OCI-LY1 (cell line): ENCODE data around the gene COA1.

Experiments
- H2AFZ ChIP-seq: fragments of 200-600 bp; sonication (generic), shearing (Covaris generic); 2 replicates; pipeline ENCODE4 v1.6.0; 2014; ENCODE audit warnings: antibody characterized with exemption, mild to moderate bottlenecking, low read length
- H3F3A ChIP-seq: fragments of 200-600 bp; sonication (generic), shearing (Covaris generic); 2 replicates; pipeline ENCODE4 v1.6.0; 2014; ENCODE audit warnings: mild to moderate bottlenecking, antibody characterized with exemption, low read length, moderate library complexity; ENCODE audit not compliant: insufficient read depth
- H3K27ac ChIP-seq: fragments of 200-600 bp; sonication (generic); 2 replicates; pipeline ENCODE4 v1.5.1; 2014; ENCODE audit warnings: low read length, mixed run types, mild to moderate bottlenecking, low read depth; ENCODE audit not compliant: poor library complexity, severe bottlenecking
- H3K27me3 ChIP-seq: fragments of 200-600 bp; sonication (generic); 2 replicates; pipeline ENCODE4 v1.6.0; 2014; ENCODE audit warnings: antibody characterized with exemption, mild to moderate bottlenecking, low read length, moderate library complexity; ENCODE audit not compliant: insufficient read depth
- H3K36me3 ChIP-seq: fragments of 200-600 bp; sonication (generic); 2 replicates; pipeline ENCODE4 v1.6.1; 2014; ENCODE audit warnings: mild to moderate bottlenecking, antibody characterized with exemption, low read length, moderate library complexity, mixed read lengths; ENCODE audit not compliant: insufficient read depth
- H3K4me1 ChIP-seq: fragments of 200-600 bp; sonication (generic); 2 replicates; pipeline ENCODE4 v1.5.1; 2014; ENCODE audit warnings: mild to moderate bottlenecking, low read length, moderate library complexity; ENCODE audit not compliant: insufficient read depth, severe bottlenecking
- H3K4me2 ChIP-seq: fragments of 200-600 bp; sonication (generic), shearing (Covaris generic); 2 replicates; pipeline ENCODE4 v1.6.1; 2014; ENCODE audit warnings: low read length
- H3K4me3 ChIP-seq: fragments of 200-600 bp; sonication (generic); 2 replicates; pipeline ENCODE4 v1.5.1; 2014; ENCODE audit warnings: low read length, low read depth, mild to moderate bottlenecking, mixed read lengths; ENCODE audit not compliant: poor library complexity, severe bottlenecking
- H3K79me2 ChIP-seq: fragments of 200-600 bp; shearing (Covaris generic); 2 replicates; pipeline ENCODE4 v1.6.1; 2016; ENCODE audit warnings: mixed run types, low read length, mixed read lengths; ENCODE audit not compliant: insufficient read depth
- H3K9ac ChIP-seq: fragments of 200-600 bp; sonication (generic), shearing (Covaris generic); 2 replicates; pipeline ENCODE4 v1.6.1; 2014; ENCODE audit warnings: mild to moderate bottlenecking, low read length, mixed read lengths
- H3K9me2 ChIP-seq: fragments of 200-600 bp; sonication (generic), shearing (Covaris generic); 2 replicates; pipeline ENCODE4 v1.6.1; 2014; ENCODE audit warnings: low read depth, mild to moderate bottlenecking, low read length, mixed read lengths
- H3K9me3 ChIP-seq: fragments of 200-600 bp; shearing (Covaris generic); 2 replicates; pipeline ENCODE4 v1.6.1; 2014; ENCODE audit warnings: low read length, mixed read lengths
- H4K20me1 ChIP-seq: fragments of 200-600 bp; sonication (generic), shearing (Covaris generic); 2 replicates; pipeline ENCODE4 v1.6.0; 2016; ENCODE audit warnings: mild to moderate bottlenecking, low read length; ENCODE audit not compliant: insufficient read depth
- CTCF ChIP-seq: fragments of 200-600 bp; sonication (generic), shearing (Covaris generic); IDR thresholded peaks from 2 replicates; pipeline ENCODE4 v1.5.1; 2017; ENCODE audit warnings: mild to moderate bottlenecking, antibody characterized with exemption, low read length, moderate library complexity, mixed read lengths
- EZH2 ChIP-seq: fragments of 200-600 bp; sonication (generic), shearing (Covaris generic); IDR thresholded peaks from 2 replicates; pipeline ENCODE4 v1.8.0; 2017; ENCODE audit warnings: borderline replicate concordance, mixed run types, mild to moderate bottlenecking, antibody characterized with exemption, low read length, moderate library complexity, mixed read lengths

Gene COA1

DNA sequence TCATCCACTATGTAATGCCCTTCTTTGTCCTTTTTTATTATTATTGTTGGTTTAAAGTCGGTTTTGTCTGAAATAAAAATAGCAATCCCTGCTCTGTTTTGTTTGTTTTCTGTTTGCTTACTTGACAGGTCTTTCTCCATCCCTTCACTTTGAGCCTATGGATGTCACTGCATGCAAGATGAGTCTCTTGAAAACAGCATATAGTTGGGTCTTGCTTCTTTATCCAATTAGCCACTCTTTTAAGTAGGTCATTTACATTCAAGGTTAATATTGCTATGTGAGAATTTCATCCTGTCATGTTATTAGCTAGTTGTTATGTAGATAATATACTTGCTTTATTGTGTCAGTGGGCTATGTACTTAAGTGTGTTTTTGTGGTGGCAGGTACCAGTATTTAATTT is 25.8 kb downstream of the COA1 start:
- Histone ChIP-seq H3K9me2 (no peaks in the 10 kb centered on the region), H3K79me2 (peaks cover 29% of the 10 kb centered on the region), H3K27me3 (no peaks in the 10 kb centered on the region), H3K36me3 (peaks cover 46% of the 10 kb centered on the region), H3K4me2 (no peak overlapping the region), H3F3A (no peaks in the 10 kb centered on the region), H2AFZ (no peak overlapping the region), H3K27ac (no peak overlapping the region), H4K20me1 (no peaks in the 10 kb centered on the region), H3K9ac (no peak overlapping the region), H3K9me3 (peaks cover 17% of the 10 kb centered on the region; the same call in 1 of the 2 replicates), H3K4me3 (no peak overlapping the region), H3K4me1 (peaks cover 34% of the 10 kb centered on the region)
- TF ChIP-seq CTCF (no peak), EZH2 (no peak)

DNA sequence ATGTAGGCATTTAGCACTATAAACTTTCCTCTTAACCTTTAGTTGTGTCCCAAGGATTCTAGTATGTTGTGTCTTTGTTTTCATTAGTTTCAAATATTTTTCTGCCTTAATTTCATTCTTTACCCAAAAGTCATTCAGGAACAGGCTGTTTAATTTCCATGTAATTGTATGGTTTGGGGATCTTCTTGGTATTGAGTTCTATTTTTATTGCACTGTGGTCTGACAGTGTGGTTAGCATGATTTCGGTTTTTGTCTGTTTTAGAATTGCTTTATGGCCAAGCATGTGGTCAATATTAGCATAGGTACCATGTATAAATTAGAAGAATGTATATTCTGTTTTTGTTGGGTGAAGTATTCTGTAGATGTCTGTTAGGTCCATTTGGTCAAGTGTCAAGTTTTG is 26.3 kb downstream of the COA1 start:
- H3K36me3 ChIP-seq: peaks cover 41% of the 10 kb centered on the region
- 0 out of 2 replicates have a peak, but pooled peaks cover 13% of the 10 kb centered on the region for H3K9me3 ChIP-seq
- H3K4me3 ChIP-seq: no peak overlapping the region
- H3F3A ChIP-seq: no peaks in the 10 kb centered on the region
- H3K4me2 ChIP-seq: no peak overlapping the region
- H3K79me2 ChIP-seq: peaks cover 31% of the 10 kb centered on the region
- H3K4me1 ChIP-seq: peaks cover 40% of the 10 kb centered on the region
- H2AFZ ChIP-seq: no peak overlapping the region
- no peak overlapping the region for H3K27ac ChIP-seq
- no peak overlapping the region for H3K9ac ChIP-seq
- no peaks in the 10 kb centered on the region for H3K9me2 ChIP-seq
- no peaks in the 10 kb centered on the region for H3K27me3 ChIP-seq
- no peaks in the 10 kb centered on the region for H4K20me1 ChIP-seq
- TF ChIP-seq EZH2: no peak
- TF ChIP-seq CTCF: no peak

- Histone ChIP-seq H3K27ac (no peak overlapping the region), H2AFZ (no peak overlapping the region), H3K4me1 (peaks cover 46% of the 10 kb centered on the region), H3K79me2 (peaks cover 32% of the 10 kb centered on the region), H3K4me3 (no peak overlapping the region), H3K36me3 (peaks cover 31% of the 10 kb centered on the region), H3K9ac (no peak overlapping the region), H3K4me2 (no peak overlapping the region), H4K20me1 (no peaks in the 10 kb centered on the region), H3K9me3 (0 out of 2 replicates have a peak, but pooled peaks cover 3% of the 10 kb centered on the region), H3K9me2 (no peaks in the 10 kb centered on the region), H3F3A (no peaks in the 10 kb centered on the region), H3K27me3 (no peaks in the 10 kb centered on the region)
- TF ChIP-seq EZH2 (no peak), CTCF (no peak)
These were observed 27.4 kb downstream of the COA1 start for GRCh38 chr7:43701929-43702328.
